Right cardiac atrium (tissue), 5 donors: ENCODE data around the gene C2orf74. TPM values are rescaled to one million over a fixed set of nuclear protein-coding genes. Genes with fewer than 3 reads are reported as not detected.
A peak's percentile ranks its signal among the peaks of the same experiment; 100 is the strongest.
"Not testable (repeated sequence)": the region's sequence is repeated elsewhere in the genome, so short reads cannot be mapped to it uniquely, and the experiment has no call there.

Experiments
- ATAC-seq, 2 donors: fragments of 200-7000 bp; cut with Tn5 transposase; one replicate each; pipeline versions ENCODE4 v1.8.0 to v1.9.1; 2020; ENCODE audit warnings: moderate library complexity in 2 of 2, mild to moderate bottlenecking in 1 of 2
- DNase-seq, 3 donors: peaks; one replicate each; pipeline ENCODE4 v3.0.0-alpha.2; 2020
- H3K27ac ChIP-seq: one replicate; pipeline ENCODE4 v1.5.1; 2013; ENCODE audit warnings: mild to moderate bottlenecking, low read length, control low read depth, moderate library complexity
- H3K27me3 ChIP-seq: one replicate; pipeline ENCODE4 v1.6.1; 2013; ENCODE audit not compliant: control insufficient read depth, insufficient read depth
- H3K4me1 ChIP-seq: one replicate; pipeline ENCODE4 v1.6.1; 2013; ENCODE audit warnings: low read length; ENCODE audit not compliant: control insufficient read depth, insufficient read depth
- H3K4me3 ChIP-seq: one replicate; pipeline ENCODE4 v1.5.1; 2013; ENCODE audit warnings: low read length, control low read depth
- H3K9me3 ChIP-seq: one replicate; pipeline ENCODE4 v1.6.1; 2013; ENCODE audit warnings: low read length; ENCODE audit not compliant: control insufficient read depth
- WGBS: extraction: QIAGEN DNeasy Blood & Tissue Kit; methylation state at CpG from one replicate; pipeline ENCODE4 v1.1.7; 2013; 5-methylcytosine and 5-hydroxymethylcytosine counted together
- intact Hi-C, 4 donors: fragments of 100-400 bp; cut with DNase I; formaldehyde crosslinking; loops; one replicate each; pipeline versions ENCODE4 v1.11.0 to v1.14.0; 2022 to 2023
- polyA plus RNA-seq: library from polyadenylated mRNA; stranded (reverse); fragments of 200-250 nt; gene quantifications from one replicate; pipeline ENCODE4 v1.2.3, GENCODE V29; 2013
- total RNA-seq, 4 donors: library from RNA; stranded (reverse); fragmentation: NEBNext Ultra II Directional; extraction: Animal tissue kit (Norgen Biotek cat#: 25700); gene quantifications; one replicate each; pipeline ENCODE4 v1.2.1, GENCODE V29; 2021
- donor health status: healthy with polysubstance abuse.
- donor health status: DM: no; HTN: yes; CAD: no.
- donor health status: DM: no; HTN: no; CAD: no.
- donor health status: DM: no; HTN: yes; CAD: no; lungs with severe emphysema.
- donor health status: DM: yes; HTN: yes; CAD: no.

C2orf74 gene
- total and polyA plus RNA-seq, 5 donors: 14.5 to 63.3 (median 24.2) TPM

DNA sequence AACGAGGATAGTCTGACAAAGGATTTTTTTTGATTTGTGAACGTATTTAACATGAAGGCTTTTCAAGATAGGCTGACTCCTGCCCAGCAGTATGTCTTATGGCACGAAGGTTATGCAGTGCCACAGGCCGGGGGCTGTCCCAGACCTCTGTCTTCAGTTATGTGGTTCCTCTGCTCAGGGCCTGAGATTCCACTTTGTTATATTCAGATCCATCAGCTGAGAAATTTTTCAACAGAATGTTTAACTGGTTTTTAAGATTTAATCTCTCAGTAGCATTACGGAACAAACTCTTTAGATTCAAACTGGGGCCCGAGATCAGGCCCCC is 20.0 kb downstream of the C2orf74 start:
- no peak for ATAC-seq

DNA sequence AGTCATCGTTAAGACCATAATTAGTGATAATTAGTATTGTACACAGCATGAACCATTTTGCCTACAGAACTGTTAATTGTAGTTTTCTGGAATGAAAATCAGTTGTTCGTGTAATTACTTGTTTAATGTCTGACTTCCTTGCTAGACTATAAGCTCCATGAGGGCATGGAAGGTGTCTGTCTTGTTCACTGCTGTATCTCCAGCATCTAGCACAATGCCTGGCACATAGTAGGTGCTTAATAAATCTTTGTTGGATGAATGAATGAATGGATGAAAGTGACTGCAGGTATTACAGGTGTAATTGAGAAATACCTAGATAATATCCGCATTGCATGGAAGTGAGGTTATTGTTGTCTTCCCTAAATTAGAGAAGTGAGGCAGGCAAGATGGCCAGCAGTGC is 21.8 kb downstream of the C2orf74 start:
- no peaks in the 10 kb centered on the region for H3K9me3 ChIP-seq
- WGBS: 97% methylated on average over 3 of the region's 3 CpGs
- H3K4me3 ChIP-seq: no peak overlapping the region
- DNase-seq (no peak), ATAC-seq (no peak)
- H3K27me3 ChIP-seq: no peaks in the 10 kb centered on the region
- H3K4me1 ChIP-seq: peaks cover 14% of the 10 kb centered on the region
- intact Hi-C loops: no loop called here
- no peak overlapping the region for H3K27ac ChIP-seq

More for the DNA sequence above, 20.0 kb downstream of the C2orf74 start:
- Histone ChIP-seq H3K9me3 (no peaks in the 10 kb centered on the region), H3K4me3 (no peak overlapping the region), H3K27me3 (no peaks in the 10 kb centered on the region), H3K27ac (no peak overlapping the region), H3K4me1 (peaks cover 17% of the 10 kb centered on the region)
- DNase-seq: no peak
- intact Hi-C loops: no loop called here
- 75% methylated on average over 6 of the region's 6 CpGs for WGBS

DNA sequence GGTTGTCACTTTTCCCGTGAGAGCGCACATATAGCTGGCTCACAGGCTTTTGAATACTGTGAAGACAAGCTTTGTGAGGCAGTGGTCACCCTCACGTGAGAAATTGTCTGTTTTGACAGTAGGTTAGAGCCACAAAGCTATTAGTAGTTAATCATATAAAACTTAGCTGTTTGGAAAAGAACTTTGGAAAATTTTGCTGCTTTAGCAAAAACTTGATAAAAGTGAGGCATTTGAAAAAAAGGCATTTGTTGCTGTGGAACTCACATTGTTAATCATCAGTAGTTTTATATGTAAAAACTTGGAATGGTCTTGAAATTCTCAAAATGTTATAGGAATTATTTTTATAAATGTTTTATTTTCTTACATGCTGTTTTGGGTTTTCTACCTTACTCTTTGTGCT is 22.3 kb downstream of the C2orf74 start:
- Histone ChIP-seq H3K4me1 (peaks cover 10% of the 10 kb centered on the region), H3K27ac (no peak overlapping the region), H3K9me3 (no peaks in the 10 kb centered on the region), H3K4me3 (no peak overlapping the region), H3K27me3 (no peaks in the 10 kb centered on the region)
- ATAC-seq: no peak
- DNase-seq: no peak
- WGBS: 90% methylated on average over 3 of the region's 3 CpGs
- intact Hi-C loops: no loop called here

- ATAC-seq: no peak
- intact Hi-C loops: no loop called here
- peaks cover 7% of the 10 kb centered on the region for H3K4me1 ChIP-seq
- DNase-seq: no peak
- no peak overlapping the region for H3K4me3 ChIP-seq
- H3K9me3 ChIP-seq: no peaks in the 10 kb centered on the region
- no peak overlapping the region for H3K27ac ChIP-seq
- H3K27me3 ChIP-seq: no peaks in the 10 kb centered on the region
These were observed 23.3 kb downstream of the C2orf74 start for GRCh38 chr2:61185231-61185728.

DNA sequence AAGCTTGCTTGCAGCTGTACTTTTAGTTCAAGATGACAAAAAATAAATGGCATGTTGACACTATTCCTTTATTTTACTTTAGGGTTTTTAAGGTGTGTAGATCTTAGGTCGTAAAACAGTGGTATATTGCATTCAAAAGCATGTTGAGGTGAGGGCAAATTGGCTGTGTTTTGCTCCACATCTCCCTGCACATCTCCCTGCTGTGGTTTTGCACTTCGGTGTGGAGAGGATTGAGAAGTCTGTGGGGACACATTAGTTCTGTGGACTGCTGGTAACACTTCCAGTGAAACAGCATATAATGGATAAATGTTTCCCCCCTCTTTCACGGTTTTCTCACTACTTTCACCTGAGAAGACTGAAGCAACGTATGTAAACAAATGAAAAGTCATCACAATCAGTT is 25.1 kb downstream of the C2orf74 start:
- H3K27ac ChIP-seq: no peak overlapping the region
- no peak for DNase-seq
- H3K4me3 ChIP-seq: no peak overlapping the region
- no peaks in the 10 kb centered on the region for H3K27me3 ChIP-seq
- no peak for ATAC-seq
- 85% methylated on average over 4 of the region's 4 CpGs for WGBS
- H3K9me3 ChIP-seq: no peaks in the 10 kb centered on the region
- intact Hi-C loops: no loop called here
- H3K4me1 ChIP-seq: no peaks in the 10 kb centered on the region

DNA sequence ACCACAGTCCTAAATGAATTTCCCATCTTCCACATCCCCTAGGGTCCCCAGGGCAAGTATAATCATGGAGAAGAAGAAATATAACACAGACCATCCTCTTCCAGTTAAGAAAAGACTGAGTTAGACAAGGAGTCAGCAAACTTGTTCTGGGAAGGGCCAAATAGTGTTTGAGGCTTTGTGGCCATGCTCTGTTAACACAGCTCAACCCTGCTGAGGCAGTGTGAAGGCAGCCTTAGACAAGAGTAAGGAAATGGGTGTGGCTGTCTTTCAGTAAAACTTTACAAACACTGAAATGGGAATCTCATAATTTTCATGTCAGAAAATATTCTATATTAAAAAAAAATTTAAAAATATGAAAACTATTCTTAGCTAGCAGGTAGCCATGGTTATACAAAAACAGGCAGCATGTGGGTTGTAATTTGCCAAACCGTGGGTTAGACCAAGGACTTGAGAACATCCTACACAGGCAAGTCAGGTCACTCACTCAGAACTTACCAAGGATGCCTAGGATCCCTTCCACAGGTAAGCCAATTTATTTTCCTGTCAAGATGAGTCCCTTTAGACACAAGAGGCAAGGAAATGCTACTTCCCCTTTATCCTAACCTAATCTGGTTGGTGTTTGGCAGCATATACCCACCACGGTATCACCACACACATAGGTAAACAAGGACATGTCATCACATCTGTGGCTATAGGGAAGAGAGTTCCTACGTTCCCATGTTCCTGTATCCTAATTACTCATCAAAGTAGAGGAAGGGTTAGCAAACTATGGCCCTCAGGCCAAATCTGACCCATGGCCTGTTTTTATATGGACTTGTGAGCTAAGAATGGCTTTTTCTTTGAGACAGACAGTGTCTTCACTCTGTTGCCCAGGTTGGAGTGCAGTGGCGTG is 31.9 kb downstream of the C2orf74 start:
- Histone ChIP-seq H3K4me1 (peaks cover 9% of the 10 kb centered on the region), H3K4me3 (no peak overlapping the region), H3K27me3 (no peaks in the 10 kb centered on the region), H3K9me3 (no peaks in the 10 kb centered on the region), H3K27ac (no peak overlapping the region)
- intact Hi-C loops: no loop called here
- DNase-seq (no peak), ATAC-seq (peak in 1 of 2 donors; percentile 62)
- WGBS: 73% methylated on average over 4 of the region's 4 CpGs

DNA sequence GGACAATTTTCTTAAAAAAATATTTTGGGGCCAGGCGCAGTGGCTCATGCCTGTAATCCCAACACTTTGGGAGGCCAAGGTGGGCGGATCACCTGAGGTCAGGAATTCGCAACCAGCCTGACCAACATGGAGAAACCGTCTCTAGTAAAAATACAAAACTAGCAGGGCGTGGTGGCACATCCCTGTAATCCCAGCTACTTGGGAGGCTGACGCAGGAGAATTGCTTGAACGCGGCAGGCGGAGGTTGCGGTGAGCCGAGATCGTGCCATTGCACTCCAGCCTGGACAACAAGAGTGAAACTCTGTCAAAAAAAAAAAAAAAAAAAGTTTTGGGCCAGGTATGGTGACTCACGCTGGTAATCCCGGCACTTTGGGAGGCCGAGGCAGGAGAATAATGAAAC is 32.7 kb downstream of the C2orf74 start:
- intact Hi-C loops, ATAC-seq, H3K27me3 ChIP-seq, H3K4me1 ChIP-seq, H3K4me3 ChIP-seq, H3K27ac ChIP-seq, H3K9me3 ChIP-seq: not testable (repeated sequence)
- peak in 1 of 3 donors; percentile 29 for DNase-seq
- 92% methylated on average over 15 of the region's 15 CpGs for WGBS

DNA sequence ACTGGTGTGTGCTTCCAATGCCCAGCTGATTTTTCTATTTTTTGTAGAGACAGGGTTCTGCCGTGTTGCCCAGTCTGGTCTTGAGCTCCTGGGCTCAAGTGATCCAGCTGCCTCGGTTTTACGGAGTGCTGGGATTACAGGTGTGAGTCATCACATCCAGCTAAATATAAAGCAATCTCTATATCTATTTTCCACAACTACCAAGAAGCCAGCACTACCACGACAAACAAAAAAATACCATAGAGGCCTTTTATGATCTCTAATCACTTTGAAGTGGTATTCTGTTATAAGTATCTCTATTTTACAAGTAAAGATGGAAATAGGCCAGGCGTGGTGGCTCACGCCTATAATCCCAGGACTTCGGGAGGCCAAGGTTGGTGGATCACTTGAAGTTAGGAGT is 34.7 kb downstream of the C2orf74 start:
- H3K4me3 ChIP-seq: no peak overlapping the region
- peaks cover 9% of the 10 kb centered on the region for H3K4me1 ChIP-seq
- H3K27me3 ChIP-seq: no peaks in the 10 kb centered on the region
- ATAC-seq (no peak), DNase-seq (no peak)
- 94% methylated on average over 7 of the region's 7 CpGs for WGBS
- intact Hi-C loops: no loop called here
- no peak overlapping the region for H3K27ac ChIP-seq
- H3K9me3 ChIP-seq: no peaks in the 10 kb centered on the region

DNA sequence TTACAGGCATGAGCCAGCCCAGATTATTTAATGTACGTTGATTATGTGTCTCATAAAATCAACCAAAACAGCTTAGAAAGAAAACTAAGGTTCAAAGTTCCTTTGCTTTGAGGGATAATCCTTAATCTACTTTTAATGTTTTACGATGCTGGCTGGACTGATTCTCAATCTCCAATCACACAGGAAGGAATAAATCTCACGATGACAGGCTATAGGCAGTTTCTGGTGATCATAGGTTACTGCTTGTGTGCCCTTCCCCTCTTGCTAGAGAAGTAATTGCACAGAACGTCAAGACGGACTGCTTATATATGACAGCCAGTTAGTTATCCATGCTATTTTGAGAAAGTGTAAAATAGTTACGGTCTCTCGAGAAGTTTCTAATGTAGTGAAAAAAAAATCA is 43.1 kb downstream of the C2orf74 start:
- no peaks in the 10 kb centered on the region for H3K4me1 ChIP-seq
- no peaks in the 10 kb centered on the region for H3K27me3 ChIP-seq
- no peak for ATAC-seq
- H3K27ac ChIP-seq: no peak overlapping the region
- H3K9me3 ChIP-seq: no peaks in the 10 kb centered on the region
- intact Hi-C loops: no loop called here
- no peak overlapping the region for H3K4me3 ChIP-seq
- DNase-seq: no peak
- WGBS: 92% methylated on average over 7 of the region's 7 CpGs

DNA sequence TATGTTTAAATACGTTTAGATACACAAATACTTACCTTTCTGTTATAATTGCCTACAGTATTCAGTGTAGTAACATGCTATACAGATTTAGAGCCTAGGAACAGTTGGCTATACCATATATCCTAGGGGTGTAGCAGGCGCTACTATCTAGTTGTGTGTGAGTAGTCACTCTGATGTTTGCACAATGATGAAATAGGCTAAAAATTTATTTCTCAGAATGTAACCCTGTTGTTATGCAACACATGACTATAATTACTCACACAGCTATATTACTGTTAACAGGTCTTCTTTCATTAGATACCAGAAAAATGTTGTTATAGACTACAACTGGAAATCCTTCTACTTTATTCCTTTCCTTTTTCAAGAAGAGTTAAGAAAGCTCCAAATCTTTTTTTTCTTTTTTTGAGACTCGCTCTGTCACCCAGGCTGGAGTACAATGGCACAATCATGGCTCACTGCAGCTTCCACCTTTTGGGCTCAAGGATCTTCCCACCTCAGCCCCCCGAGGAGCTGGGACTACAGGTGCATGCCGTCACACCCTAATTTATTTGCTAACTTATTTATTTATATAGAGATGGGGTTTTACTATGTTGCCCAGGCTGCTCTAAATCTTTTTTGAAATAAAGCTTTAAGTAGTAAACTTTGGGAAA is 48.5 kb downstream of the C2orf74 start:
- Histone ChIP-seq H3K9me3 (no peaks in the 10 kb centered on the region), H3K27ac (no peak overlapping the region), H3K4me3 (no peak overlapping the region), H3K27me3 (no peaks in the 10 kb centered on the region), H3K4me1 (no peaks in the 10 kb centered on the region)
- intact Hi-C loops: no loop called here
- peak in 1 of 2 donors; percentile 31 for ATAC-seq
- no peak for DNase-seq
- 94% methylated on average over 5 of the region's 5 CpGs for WGBS

- H3K4me1 ChIP-seq: no peaks in the 10 kb centered on the region
- no peak for ATAC-seq
- H3K27me3 ChIP-seq: no peaks in the 10 kb centered on the region
- H3K4me3 ChIP-seq: no peak overlapping the region
- no peaks in the 10 kb centered on the region for H3K9me3 ChIP-seq
- intact Hi-C loops: no loop called here
- no peak overlapping the region for H3K27ac ChIP-seq
- WGBS: 97% methylated on average over 4 of the region's 4 CpGs
- DNase-seq: no peak
These were observed 52.2 kb downstream of the C2orf74 start for GRCh38 chr2:61214171-61214570.
